NCI-H1417 treated with DMSO at 0.1 percent for 48 hours (cell line): ENCODE results near the gene JMJD7.

Experiments
- DNase-seq: peaks from one replicate; lab custom pipeline; 2025; lab: John Stamatoyannopoulos, UW

JMJD7 gene

DNA sequence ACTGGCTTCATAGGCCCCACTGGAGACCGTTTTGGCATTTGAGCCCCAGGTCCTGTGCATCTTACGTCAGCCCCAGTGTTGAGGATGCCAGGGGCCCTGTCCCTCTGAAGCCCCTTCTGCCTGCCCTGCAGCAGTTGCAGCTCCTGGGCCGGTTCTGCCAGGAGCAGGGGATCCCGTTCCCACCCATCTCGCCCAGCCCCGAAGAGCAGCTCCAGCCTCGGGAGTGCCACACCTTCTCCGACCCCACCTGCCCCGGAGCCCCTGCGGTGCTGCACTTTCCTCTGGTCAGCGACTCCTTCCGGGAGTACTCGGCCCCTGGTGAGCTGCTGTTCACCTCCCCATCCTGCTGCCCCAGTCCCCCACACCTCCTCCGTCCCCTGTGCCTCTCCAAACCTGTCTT lies 19.3 kb downstream of the JMJD7 start:
- no peak for DNase-seq

GRCh38 chr15:41847981-41848380 lies 20.1 kb downstream of the JMJD7 start:
- no peak for DNase-seq

- no peak for DNase-seq
These were observed 20.7 kb downstream of the JMJD7 start for GRCh38 chr15:41848631-41849030.

DNA sequence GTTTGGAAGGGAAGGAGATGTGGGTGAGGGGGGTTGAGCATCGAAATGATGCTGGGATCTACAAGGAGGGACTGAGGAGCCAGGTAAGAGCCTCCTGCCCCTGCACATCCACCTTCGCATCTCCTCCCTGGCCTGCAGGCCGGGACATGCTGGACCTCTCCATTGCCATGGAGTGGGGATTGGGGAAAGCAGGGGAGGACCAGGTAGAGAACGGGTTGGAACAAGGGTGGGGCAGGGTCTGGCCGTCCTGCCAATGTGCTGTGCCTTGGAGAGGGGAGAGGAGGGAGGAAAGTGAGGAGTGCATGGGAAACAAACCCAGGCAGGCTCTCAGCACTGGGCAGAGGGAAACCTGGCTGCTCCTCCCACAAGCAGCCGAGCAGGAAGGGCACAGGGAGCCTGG lies 21.3 kb downstream of the JMJD7 start:
- no peak for DNase-seq

- no peak for DNase-seq
These were observed 22.0 kb downstream of the JMJD7 start for GRCh38 chr15:41849861-41850260.

GRCh38 chr15:41850482-41851166 lies 22.7 kb downstream of the JMJD7 start:
- DNase-seq = no peak

DNA sequence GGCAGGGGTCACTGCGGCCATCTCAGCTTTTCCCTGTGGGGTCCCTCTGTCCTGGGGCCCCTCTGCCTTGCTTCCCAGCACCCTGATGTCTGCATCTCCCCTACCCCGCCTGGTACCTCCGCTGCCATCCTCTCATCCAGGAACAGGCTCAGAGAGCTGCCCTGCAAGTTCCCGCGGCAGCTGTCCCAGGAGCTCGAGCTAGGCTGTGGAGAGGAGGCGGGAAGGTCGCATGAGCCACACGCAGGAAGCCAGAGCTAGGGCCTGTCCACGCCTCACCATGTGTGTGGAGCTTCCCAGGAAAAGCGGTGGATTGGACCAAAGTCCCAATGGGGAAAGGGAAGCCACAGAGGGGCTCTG lies 23.3 kb downstream of the JMJD7 start:
- no peak for DNase-seq

DNA sequence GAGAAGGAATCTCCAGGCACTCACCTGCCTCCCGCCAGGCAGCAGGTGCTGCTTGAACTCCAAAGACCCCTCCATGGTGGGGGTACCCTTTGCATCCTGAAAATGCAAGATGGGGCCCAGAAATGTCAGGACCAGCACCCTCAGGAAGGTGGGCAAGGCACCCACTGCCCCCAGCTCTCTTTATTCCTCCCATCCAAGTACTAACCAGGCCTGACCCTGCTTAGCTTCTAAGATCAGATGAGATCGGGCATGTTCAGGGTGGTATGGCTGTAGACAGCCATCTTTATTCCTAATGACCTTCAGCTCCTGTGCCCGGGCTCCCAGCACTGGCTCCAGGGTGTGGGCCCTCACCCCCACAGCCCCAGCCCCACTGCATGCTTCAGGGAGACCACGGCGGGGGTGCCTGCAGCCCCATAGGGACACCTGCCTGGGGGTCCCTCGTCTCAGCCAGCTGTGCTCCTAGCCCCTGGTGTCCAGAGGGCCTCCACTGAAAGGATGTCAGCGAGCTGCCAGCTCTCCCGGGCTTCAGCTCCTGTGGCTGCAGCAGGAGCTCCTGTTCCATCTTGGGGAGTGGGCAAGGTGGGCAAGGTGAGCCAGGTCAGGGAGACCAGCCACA lies 24.0 kb downstream of the JMJD7 start:
- DNase-seq = no peak

- DNase-seq = no peak
These were observed 25.1 kb downstream of the JMJD7 start for GRCh38 chr15:41852736-41853590.

DNA sequence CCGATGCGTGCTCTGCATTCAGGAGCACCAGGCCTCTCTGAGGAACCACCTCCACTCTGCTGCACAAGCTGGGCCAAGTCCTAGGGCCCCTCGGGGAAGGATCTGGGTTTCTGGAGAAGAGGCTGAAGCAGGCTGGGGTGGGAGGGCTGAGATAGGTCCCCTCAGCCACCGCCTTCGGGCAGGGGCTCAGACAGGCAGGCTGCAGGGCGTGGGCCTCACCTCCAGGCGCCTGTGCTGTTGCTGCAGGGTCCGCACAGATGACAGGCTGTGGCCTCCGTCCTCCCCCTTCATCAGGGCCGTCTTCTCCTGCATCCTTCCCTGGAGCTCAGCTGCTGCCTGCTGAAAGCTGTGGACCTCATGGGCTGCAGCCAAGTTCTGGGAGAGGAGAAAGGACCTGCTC lies 25.9 kb downstream of the JMJD7 start:
- DNase-seq = no peak

GRCh38 chr15:41854443-41854842 lies 26.6 kb downstream of the JMJD7 start:
- no peak for DNase-seq

DNA sequence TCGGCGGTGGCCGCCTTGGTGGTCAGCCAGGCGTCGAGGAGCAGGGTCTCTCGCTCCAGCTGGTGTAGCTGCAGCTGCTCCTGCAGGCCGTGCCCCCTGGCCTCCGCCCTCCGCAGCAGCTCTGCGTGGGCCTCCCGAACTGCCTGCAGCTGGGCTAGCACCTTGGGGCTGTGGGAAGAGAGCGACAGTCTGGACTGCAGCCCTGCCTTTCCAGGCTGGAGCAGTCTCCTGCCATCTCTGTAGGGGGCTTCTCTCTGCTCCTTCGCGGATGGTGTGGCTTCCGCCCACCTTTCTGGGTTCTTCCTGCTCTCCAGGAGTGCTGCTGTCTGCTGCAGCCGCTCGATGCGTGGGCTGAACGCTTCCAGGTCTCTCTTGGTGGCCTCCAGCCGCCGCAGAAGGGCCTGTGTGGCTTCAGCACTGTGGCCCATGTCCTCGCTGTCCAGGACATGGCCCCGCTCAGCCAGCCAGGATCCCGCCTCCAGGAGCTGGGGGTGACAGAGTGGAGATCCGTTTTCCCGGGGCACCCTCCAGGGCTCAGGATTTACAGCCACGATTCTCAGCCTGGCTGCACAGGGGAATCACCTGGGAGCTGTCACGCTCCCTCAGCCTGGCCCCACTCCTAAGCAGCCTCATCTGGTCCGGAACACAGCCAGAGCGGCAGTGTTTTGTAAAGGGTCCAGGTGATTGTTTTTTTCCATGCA lies 27.5 kb downstream of the JMJD7 start:
- no peak for DNase-seq

GRCh38 chr15:41856262-41856661 lies 28.4 kb downstream of the JMJD7 start:
- no peak for DNase-seq

DNA sequence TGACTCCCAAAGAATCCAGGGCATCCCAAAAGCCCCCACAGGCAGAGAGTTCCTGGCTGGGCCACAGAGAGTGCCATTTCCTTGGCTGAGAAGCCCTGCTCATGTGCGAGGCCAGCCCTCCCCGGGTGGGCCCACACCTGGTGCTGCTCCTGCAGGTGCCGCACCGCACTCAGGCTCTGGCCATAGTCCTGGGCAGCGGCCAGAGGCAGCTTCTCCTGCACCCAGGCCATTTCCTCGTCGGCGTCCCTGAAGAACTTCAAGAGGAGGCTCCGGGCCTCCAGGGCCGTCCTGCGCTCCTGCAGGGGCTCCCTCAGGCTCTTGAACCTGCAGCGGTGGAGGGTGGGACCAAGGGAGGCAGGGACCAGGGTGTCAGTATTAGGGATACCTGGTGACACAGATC lies 28.8 kb downstream of the JMJD7 start:
- no peak for DNase-seq

DNA sequence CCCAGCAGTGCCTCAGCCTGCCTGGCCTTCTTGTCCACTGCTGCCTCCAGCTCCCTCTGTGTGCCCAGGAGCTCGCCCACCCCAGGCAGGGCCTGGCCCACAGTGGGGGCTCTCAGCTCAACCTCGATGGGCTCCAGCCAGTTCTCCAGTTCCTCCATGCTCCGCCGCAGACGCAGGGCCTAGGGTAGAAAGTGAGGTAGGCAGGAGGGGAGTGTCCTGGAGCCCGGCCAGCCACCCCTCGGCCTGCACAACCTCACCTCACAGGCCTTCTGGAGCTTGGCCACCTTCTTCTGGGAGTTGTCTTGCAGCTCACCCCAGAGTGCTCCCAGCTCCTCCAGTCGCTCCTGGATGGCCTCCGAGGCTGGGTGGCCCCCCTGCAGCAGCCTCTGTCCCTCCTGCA lies 29.4 kb downstream of the JMJD7 start:
- DNase-seq = no peak

DNA sequence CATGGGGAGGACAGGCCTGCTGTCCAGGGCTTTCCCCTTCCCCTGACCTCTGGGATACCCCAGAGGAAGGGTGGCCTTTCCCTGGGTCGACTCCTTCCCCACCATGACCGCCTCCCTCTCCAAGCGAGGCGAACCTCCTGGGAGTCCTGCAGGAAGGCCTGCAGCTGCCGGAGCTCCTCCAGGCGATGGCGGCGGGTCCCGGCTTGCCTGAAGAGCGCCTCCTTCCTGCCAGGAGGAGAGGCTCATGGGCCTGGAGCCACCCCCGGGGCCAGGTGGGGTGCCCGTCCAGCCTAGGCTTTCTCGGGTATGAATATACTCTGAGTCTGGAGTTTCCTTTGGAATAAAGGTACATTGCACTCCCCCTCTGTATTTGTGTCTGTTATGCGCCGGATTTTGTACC lies 30.9 kb downstream of the JMJD7 start:
- DNase-seq = no peak

GRCh38 chr15:41860049-41860828 lies 32.3 kb downstream of the JMJD7 start:
- no peak for DNase-seq

- DNase-seq = no peak
These were observed 34.0 kb downstream of the JMJD7 start for GRCh38 chr15:41861736-41862356.

- no peak for DNase-seq
These were observed 34.7 kb downstream of the JMJD7 start for GRCh38 chr15:41862515-41863116.

DNA sequence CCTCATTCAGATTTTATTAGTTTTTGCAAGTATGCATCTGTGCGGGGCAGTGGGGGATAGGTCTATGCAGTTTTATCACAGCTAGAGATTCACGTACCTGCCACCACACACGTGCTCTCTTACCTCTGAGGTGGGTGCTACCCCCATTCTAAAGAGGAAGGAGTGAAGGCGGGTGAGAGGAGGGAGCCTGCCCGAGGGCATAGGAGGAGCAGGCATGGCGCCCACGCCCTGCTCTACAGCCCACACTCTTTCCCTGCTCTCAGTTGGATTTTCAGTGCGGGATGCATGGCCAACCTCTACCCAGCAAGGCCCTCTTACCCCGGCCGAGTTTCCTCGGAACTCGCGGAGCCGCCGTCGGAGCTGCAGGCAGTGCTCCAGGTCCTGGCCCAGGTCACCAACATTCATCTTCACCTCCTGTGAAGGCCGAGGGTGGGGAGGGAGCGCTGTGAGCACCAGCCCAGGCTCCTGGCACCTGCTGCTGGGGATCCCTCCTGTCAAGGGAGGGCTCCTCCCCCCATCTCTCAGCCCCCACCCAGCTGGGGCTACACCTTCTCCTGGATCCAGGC lies 37.7 kb downstream of the JMJD7 start:
- no peak for DNase-seq

- DNase-seq = no peak
These were observed 38.4 kb downstream of the JMJD7 start for GRCh38 chr15:41866263-41866703.
